Gastroesophageal sphincter (tissue), 4 donors: Measurements from ENCODE around the gene POLR3A. TPM values are rescaled to one million over a fixed set of nuclear protein-coding genes. Genes with fewer than 3 reads are reported as not detected.

Source experiments
- ATAC-seq: fragments of 150-250 bp; one replicate; pipeline ENCODE4 v1.9.1; 2016; ENCODE audit warnings: mild to moderate bottlenecking, moderate library complexity
- H3K27ac ChIP-seq, 4 donors: fragments of 200-600 bp; sonication (generic) in 3 of 4; 1 replicate in 3 of 4; 2 replicates in 1 of 4; pipeline ENCODE4 v1.5.1; 2016 to 2019
- H3K27me3 ChIP-seq: fragments of 200-600 bp; sonication (generic); one replicate; pipeline ENCODE4 v1.5.1; 2019
- H3K36me3 ChIP-seq, 2 donors: fragments of 200-600 bp; sonication (generic); one replicate each; pipeline ENCODE4 v1.5.1; 2019; ENCODE audit warnings: control low read depth in 1 of 2
- H3K4me1 ChIP-seq, 3 donors: fragments of 200-600 bp; sonication (generic); 1 replicate in 2 of 3; 2 replicates in 1 of 3; pipeline ENCODE4 v1.5.1; 2016 to 2019; ENCODE audit warnings: control low read depth in 2 of 3
- H3K4me3 ChIP-seq, 2 donors: fragments of 200-600 bp; sonication (generic); one replicate each; pipeline ENCODE4 v1.5.1; 2019; ENCODE audit warnings: mild to moderate bottlenecking in 1 of 2, moderate library complexity in 1 of 2
- H3K9me3 ChIP-seq, 3 donors: fragments of 200-600 bp; sonication (generic); one replicate each; pipeline ENCODE4 v1.5.1; 2017 to 2019; ENCODE audit warnings: control low read depth in 2 of 3
- CTCF ChIP-seq, 4 experiments: fragments of 200-600 bp in 2 of 4; fragments of 450-650 bp in 2 of 4; sonication (generic) in 1 of 4; IDR thresholded peaks; one replicate each; pipeline ENCODE4 v1.5.1; 2017 to 2019; ENCODE audit warnings: antibody characterized with exemption in 4 of 4, mild to moderate bottlenecking in 2 of 4, moderate library complexity in 2 of 4
- EP300 ChIP-seq: sonication (generic); formaldehyde crosslinking; IDR thresholded peaks from one replicate; pipeline ENCODE4 v1.6.1; 2017; ENCODE audit warnings: antibody characterized with exemption, mild to moderate bottlenecking
- POLR2A ChIP-seq, 2 donors: fragments of 450-650 bp; IDR thresholded peaks; one replicate each; pipeline ENCODE4 v1.6.1; 2017; ENCODE audit warnings: antibody characterized with exemption in 2 of 2, mild to moderate bottlenecking in 2 of 2, moderate library complexity in 1 of 2
- POLR2AphosphoS5 ChIP-seq: sonication (generic); formaldehyde crosslinking; IDR thresholded peaks from one replicate; pipeline ENCODE4 v1.6.1; 2017; ENCODE audit warnings: antibody characterized with exemption
- WGBS, 2 donors: methylation state at CpG; one replicate each; pipeline ENCODE4 v1.1.5; 2018; ENCODE audit warnings: low coverage in 1 of 2; 5-methylcytosine and 5-hydroxymethylcytosine counted together
- total RNA-seq, 4 donors: library from RNA; depleted of rRNA; stranded (reverse); fragments of >200 nt; gene quantifications; one replicate each; pipeline ENCODE4 v1.1.0, GENCODE V29; 2016

POLR3A gene
- total RNA-seq, 4 donors from 2014 or later = 10.0 to 13.5 (median 12.0) TPM

DNA sequence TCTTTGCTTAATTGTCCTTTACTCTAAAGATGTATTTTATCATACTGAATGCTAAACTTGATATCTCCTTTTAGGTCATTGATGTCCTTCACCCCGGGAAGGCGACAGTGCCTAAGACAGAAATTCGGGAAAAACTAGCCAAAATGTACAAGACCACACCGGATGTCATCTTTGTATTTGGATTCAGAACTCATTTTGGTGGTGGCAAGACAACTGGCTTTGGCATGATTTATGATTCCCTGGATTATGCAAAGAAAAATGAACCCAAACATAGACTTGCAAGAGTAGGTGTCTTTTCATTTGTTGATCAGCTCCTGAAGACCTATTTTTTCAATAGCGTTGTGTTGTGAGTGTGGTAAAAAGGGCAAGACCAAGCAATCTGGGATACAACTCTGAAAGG is 6.1 kb upstream of the POLR3A start:
- peak overlapping the region in 1 of 2 donors; percentile 72 for H3K4me3 ChIP-seq
- H3K27me3 ChIP-seq = no peaks in the 10 kb centered on the region
- no peak for ATAC-seq
- H3K27ac ChIP-seq = peak overlapping the region in 2 of 4 donors; percentile 69 to 81
- WGBS, 2 donors = 67 to 71% methylated on average over 4 to 5 of the region's 5 CpGs
- TF ChIP-seq POLR2A (IDR thresholded peaks at IDR 0.05) = no peak
- no peak for TF ChIP-seq EP300
- TF ChIP-seq CTCF (IDR thresholded peaks at IDR 0.05) = no peak
- no peak for TF ChIP-seq POLR2AphosphoS5
- H3K36me3 ChIP-seq = peaks cover 0 to 55% of the 10 kb centered on the region in 2 donors
- H3K9me3 ChIP-seq = no peaks in the 10 kb centered on the region
- H3K4me1 ChIP-seq = peaks cover 4 to 61% (median 7%) of the 10 kb centered on the region in 3 donors

DNA sequence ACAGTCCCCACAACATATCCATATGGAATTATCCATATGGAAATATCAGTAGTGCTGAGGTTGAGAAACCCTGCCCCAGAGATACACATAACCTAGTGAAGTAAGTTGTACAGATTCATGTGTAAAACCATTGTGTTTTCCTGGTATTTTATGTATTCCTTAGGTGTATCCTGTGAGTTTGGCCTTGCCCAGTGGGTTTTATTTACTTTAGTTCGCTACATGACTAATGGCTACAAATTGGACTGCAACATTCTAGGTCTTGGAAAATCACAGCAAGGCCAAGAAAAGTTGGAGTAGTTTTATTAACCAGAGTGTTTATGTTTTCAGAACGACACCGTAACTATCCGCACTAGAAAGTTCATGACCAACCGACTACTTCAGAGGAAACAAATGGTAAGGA is 5.7 kb upstream of the POLR3A start:
- Histone ChIP-seq H3K4me1 (peaks cover 4 to 61% (median 8%) of the 10 kb centered on the region in 3 donors), H3K9me3 (no peaks in the 10 kb centered on the region), H3K27me3 (no peaks in the 10 kb centered on the region), H3K4me3 (peak overlapping the region in 1 of 2 donors; percentile 72), H3K36me3 (peaks cover 0 to 51% of the 10 kb centered on the region in 2 donors), H3K27ac (peak overlapping the region in 3 of 4 donors; percentile 69 to 85 (median 81))
- WGBS, 2 donors = 29 to 45% methylated on average over 5 of the region's 5 CpGs
- TF ChIP-seq EP300 = no peak
- TF ChIP-seq POLR2AphosphoS5 = no peak
- TF ChIP-seq CTCF (IDR thresholded peaks at IDR 0.05) = no peak
- TF ChIP-seq POLR2A (IDR thresholded peaks at IDR 0.05) = no peak
- ATAC-seq = no peak

DNA sequence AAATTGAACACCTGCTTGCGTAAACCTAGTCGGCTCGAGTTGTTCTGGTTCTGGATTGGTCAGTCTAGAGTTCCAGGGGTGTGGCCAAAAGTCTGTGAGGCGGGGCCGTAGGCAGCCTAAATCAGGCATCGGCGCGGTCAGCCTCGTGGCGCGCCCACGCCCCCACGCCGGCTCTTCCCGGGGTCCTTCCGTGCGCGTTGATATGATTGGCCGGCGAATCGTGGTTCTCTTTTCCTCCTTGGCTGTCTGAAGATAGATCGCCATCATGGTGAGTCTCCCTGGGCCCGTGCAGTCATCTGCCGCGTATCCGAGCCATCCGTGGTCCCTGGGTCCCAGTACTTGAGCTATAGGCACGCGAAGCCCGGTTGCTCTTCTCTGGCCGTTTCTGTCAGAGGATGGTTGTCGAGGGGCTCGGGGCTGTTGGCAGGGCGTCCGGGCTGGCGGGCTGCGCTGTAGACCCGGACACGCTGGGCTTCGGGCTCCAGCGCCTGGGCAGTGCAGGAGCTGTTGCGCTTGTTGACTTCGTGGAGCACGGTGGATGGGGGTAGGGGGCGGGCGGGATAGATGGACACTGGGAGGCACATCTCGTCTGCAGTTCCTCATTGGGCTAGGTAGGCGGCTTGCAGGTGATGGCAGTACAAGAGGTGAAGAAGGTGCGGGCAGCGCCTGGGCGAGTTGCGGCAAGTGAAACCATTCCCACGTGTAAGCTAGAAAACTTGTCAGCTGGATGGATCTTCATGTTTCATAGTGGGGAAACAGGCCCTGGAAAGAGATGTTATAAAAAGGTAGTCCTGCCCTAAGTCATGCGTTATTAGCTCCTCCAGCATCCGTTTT is 4.5 kb upstream of the POLR3A start, which contains the start of gene RPS24:
TSS of gene RPS24 (plus strand) at position 227 of the 834 bp plus-strand sequence. CDS start at position 266, 39 bp downstream.
- Histone ChIP-seq H3K27me3 (no peaks in the 10 kb centered on the region), H3K4me1 (peaks cover 4 to 60% (median 10%) of the 10 kb centered on the region in 3 donors), H3K9me3 (no peaks in the 10 kb centered on the region), H3K4me3 (peak within 1 kb of the TSS; percentile 47 to 72), H3K36me3 (peaks cover 0 to 39% of the 10 kb centered on the region in 2 donors), H3K27ac (peak within 1 kb of the TSS; percentile 0 to 85 (median 75))
- ATAC-seq = peak; percentile 96
- TF ChIP-seq POLR2AphosphoS5 (peak; percentile 94), CTCF (IDR thresholded peaks at IDR 0.05) (peak in 2 of 4 experiments; percentile 5 to 7), POLR2A (IDR thresholded peaks at IDR 0.05) (peak; percentile 81 to 84), EP300 (no peak)
- WGBS, 2 donors = 0% methylated on average over 6 to 12 of the region's 55 CpGs

- no peak for ATAC-seq
- TF ChIP-seq POLR2A (IDR thresholded peaks at IDR 0.05) (no peak), EP300 (no peak), CTCF (IDR thresholded peaks at IDR 0.05) (no peak), POLR2AphosphoS5 (no peak)
- H3K4me3 ChIP-seq = peak overlapping the region in 1 of 2 donors; percentile 72
- peak overlapping the region in 3 of 4 donors; percentile 69 to 85 (median 81) for H3K27ac ChIP-seq
- H3K27me3 ChIP-seq = no peaks in the 10 kb centered on the region
- H3K36me3 ChIP-seq = peaks cover 0 to 33% of the 10 kb centered on the region in 2 donors
- peaks cover 4 to 60% (median 14%) of the 10 kb centered on the region in 3 donors for H3K4me1 ChIP-seq
- H3K9me3 ChIP-seq = no peaks in the 10 kb centered on the region
- WGBS, 2 donors = 0 to 6% methylated on average over 4 of the region's 4 CpGs
These were observed 4.0 kb upstream of the POLR3A start for GRCh38 chr10:78033387-78033636.
